Fibroblast of skin of left quadriceps (primary cell): ENCODE results near the gene MARCHF10.
"Not testable (repeated sequence)": the region's sequence is repeated elsewhere in the genome, so short reads cannot be mapped to it uniquely, and the experiment has no call there.

Source experiments
- DNase-seq, 2 experiments: peaks; one replicate each; pipeline ENCODE4 v3.0.0-alpha.2; 2013; ENCODE audit warnings: low read depth in 2 of 2

MARCHF10 gene

DNA sequence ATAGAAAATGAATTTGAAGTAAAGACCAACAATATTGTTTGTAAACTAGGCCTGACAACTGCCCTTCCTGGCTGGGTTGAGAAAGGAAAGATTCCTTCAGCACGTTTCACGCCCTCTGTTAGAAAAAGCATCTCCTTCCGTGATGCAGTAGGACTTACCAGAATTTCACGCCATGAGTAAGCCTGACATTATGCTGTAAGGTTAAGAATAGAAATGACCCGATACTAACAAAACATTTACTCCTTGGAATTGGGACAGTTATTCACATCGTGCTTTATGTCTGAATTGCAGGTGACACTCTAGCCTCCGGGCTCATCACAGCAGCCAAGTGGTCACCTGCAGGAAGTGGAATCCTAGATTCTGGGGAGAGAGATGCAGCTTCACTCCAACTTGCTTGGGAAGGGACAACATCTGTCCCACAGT is 17.5 kb downstream of the MARCHF10 start:
- DNase-seq = no peak

DNA sequence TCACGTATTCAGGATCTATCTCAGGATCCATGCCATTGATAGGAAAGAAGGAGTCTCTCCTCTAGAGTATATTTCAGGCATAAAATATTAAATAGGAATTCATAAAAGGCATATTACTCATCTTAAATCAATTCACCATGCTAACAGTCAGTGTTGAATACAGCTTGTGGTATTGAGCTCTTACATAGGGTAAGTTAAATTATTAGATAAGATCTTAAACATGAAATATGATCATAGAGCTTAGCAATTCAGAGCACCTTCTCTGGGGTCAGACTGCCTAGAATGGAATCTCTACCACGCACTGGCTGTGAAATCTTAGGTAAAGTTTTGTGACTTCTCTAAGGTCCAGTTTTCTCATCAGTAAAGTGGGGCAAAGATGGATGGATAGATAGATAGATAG is 20.7 kb downstream of the MARCHF10 start:
- no peak for DNase-seq

DNA sequence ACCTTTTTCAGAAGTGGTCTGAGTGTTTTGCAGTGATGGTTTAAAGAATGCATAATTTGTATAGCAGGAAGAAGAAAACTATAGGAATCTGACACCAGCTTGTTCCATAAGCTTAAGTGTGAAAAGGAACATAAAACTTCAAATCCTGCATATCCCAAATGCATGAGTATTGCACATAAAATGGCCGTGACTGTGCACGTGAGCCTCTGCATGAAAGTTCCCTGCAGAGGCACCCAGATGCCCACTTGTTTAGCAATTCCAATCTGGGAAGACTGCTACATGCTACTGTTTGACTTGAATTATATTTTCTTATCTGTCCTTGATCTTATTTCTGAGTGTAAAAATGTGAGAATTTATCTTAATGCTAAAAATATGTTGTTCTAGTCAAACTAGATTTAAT is 21.5 kb downstream of the MARCHF10 start:
- no peak for DNase-seq

DNA sequence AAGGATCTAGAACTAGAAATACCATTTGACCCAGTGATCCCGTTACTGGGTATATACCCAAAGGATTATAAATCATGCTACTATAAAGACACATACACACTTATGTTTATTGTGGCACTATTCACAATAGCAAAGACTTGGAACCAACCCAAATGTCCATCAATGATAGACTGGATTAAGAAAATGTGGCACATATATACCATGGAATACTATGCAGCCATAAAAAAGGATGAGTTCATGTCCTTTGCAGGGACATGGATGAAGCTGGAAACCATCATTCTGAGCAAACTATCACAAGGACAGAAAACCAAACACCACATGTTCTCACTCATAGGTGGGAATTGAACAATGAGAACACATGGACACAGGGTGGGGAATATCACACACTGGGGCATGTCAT is 22.1 kb downstream of the MARCHF10 start:
- DNase-seq = not testable (repeated sequence)

DNA sequence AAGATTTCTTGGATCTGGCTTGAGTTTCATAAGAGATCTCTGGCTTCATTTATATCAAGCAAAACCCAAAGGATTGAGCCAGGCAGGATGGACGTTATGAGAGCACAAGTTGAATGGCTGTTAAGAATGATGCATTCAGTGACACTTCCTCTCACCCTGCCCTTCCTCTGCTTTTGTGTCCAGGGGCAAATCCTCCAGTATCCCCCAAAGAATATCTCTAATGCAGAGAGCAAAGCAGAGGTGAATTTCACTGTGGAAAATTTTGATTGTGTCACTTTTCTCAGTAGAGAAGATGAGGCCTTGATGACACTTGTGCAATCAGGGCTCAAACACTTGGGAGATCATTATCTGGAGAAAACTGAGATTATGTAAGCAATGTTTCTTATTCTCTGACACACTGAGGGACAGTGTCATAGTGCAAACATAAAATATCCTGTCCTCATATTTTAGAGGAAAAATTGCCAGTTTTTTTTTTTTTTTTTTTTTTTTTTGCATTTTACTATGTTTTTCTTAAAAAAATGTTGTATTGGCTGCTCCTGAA is 25.3 kb downstream of the MARCHF10 start:
- no peak for DNase-seq

DNA sequence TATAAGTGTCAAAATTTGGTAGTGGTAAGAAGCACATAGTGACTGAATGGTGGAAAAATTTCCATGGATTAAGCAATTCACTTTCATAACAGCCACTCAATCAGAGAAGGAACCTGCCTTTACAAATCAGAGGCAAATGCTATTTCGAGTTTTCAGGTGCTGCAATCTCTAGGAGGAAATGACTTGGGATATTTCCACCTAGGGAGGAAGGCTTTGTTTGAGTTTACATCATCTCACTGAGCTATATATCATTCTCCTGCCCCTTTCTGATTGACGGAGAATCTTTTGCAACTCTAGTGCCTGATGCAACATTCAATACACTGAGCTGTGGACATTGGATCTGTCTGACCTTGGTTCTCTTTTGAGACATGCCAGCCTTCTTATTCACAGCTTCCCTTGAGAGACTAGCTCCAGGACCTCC is 26.3 kb downstream of the MARCHF10 start:
- peak in 1 of 2 experiments; percentile 54 for DNase-seq

DNA sequence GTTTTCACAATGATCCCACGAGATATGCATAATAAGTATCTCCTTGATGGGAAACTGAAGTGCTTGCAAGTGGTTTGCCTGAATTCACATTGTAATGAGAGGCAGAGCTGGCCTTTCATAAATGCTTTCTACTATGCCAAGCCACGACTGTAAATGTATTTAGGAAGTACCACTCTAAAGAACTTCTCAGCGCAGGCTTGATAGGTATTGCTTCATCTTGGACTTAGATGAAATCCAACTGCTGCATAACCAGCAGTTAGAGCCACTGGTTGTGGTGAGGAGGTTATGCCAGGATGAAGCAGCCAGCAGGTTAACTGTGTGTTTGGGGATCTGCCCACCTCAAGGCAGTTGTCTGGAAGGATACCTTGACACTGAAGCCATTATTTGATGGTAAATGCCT is 26.8 kb downstream of the MARCHF10 start:
- DNase-seq = peak in 1 of 2 experiments; percentile 53

DNA sequence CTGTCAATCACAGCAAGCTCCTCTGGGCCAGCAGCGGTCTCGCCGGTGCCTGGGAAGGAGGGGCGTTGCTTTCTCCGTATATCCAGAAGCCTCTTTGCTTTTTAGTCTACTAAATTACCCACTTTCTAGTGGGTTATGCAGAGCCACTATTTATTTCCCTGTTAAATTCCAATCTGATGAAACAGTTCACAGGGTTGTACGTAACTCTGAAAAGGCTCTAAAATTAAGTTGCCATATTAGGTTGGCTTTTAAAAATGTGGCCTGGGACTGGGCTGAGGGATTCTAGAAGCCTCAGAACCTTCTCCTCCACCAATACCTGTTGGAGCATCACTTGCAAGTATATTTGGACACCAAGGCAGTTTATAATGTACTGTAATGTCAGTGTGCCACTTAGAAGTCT is 27.2 kb downstream of the MARCHF10 start:
- peak in 1 of 2 experiments; percentile 60 for DNase-seq

DNA sequence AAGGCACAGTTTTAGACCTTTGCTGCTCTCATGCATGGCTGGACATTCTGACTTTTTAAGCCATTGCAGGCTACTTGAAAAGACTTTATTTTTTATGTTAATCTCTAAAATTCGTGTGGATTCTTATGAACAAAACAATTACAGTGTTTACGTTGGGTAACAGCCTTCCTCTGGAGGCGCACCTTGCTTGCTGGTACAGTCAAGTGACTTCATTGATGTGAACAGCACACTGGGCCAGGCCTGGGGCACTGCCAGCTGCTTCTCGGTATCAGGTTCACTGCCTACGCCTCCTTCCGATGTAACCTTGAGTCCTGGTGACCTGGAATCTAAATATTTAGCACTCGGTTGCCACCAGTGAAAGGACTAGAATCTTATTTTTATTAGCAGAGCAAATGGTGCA is 27.8 kb downstream of the MARCHF10 start:
- DNase-seq = no peak

DNA sequence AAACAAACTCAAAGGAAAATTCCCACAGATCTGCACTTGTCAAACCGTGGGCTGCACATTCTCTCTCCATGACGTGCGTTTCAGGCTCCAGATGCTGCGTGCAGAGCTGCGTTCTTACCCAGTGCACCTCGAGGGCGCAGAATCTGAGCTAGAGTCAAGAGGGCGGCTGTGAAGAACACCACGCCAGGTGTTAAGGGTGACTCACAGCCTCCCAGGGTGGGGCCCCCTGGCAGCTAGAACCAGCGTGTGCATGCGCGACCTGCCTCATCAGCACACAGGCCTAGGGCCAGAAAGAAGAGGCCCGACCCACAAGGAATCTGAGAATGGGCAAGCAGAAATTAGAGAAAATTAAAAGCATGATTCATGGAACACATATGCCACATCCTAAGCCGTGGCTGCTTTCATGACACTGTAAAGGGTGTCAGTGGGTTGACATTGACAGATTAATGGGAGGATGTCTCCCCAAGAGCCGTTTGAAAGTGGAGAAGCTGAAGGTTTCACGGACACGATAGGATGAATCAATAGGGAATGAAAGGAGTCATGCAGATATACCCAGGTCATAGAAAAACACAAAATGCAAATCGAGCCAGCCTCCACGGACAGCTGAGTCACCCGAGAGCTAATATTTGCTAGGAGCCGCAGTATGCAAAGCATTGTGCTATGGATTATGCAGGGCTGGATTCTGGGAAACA is 29.0 kb downstream of the MARCHF10 start:
- DNase-seq = peak; percentile 84 to 85

DNA sequence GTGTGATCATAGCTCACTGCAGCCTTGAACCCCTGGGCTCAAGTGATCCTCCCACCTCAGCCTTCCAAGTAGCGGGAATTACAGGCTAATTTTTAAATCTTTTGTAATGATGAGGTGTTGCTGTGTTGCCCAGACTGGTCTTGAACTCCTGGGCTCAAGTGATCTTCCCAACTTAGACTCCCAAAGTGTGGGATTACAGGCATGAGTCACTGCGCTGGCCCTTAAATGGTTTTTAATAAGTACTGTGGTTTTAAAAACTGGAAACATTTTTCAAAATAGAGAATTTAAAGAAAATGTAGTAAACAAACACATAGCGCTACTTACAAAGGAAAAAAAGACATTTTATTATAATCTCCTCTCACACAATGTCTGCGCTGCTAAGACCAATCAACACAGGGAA is 32.2 kb downstream of the MARCHF10 start:
- no peak for DNase-seq

DNA sequence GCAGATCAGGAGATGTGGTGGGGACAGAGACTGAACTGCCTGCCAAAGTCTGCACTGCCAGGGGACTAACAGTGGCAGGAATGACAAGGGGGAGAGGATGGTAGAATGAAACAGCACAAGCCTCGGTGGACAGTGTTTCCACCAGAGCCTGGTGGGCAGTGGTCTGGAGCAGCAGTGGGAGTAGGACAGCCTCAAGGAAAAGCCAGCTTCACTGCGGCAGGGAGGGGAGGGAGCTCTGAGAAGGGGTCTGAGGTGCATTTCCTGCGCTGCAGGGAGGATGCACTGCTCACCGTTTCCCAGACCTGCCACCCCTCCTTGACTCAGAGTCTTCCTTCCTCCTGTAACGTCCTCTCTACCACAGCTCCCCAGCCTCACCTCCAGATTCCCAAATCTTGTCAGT is 33.8 kb downstream of the MARCHF10 start:
- DNase-seq = no peak

DNA sequence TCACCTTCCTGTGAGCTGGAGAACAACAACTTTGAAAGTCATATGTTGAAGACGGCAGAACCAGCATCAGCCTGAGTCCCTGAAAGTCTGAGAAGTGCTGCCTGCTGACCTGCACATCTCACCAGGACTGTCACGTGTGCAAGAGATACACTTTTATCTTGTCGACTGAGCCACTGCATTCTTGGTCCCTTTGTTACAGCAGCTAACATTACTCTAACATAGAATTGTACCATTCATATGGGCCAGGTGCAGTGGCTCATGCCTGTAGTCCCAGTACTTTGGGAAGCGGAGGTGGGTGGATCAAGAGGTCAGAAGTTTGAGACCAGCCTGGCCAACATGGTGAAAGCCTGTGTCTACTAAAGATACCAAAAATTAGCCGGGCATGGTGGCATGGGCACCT is 40.1 kb downstream of the MARCHF10 start:
- DNase-seq = no peak

DNA sequence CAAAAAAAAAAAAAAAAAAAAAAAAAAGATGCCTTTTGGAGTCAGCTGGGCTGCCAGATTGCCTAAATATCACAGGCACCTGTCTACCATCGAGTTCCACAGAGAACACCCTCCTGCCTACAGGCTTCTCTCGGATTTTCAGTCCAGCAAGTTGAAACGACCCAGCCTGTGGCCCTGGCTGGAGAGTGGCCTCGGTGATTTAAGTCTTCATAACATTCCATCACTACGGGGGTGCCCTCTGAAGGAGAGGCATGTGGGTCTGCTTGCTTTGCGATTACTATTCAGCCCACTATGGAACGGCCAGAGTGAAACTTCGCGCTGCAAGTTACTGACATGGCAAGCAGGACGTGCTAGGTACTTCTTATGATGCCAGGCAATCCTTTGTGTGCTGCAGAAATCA is 42.8 kb downstream of the MARCHF10 start:
- DNase-seq = no peak

DNA sequence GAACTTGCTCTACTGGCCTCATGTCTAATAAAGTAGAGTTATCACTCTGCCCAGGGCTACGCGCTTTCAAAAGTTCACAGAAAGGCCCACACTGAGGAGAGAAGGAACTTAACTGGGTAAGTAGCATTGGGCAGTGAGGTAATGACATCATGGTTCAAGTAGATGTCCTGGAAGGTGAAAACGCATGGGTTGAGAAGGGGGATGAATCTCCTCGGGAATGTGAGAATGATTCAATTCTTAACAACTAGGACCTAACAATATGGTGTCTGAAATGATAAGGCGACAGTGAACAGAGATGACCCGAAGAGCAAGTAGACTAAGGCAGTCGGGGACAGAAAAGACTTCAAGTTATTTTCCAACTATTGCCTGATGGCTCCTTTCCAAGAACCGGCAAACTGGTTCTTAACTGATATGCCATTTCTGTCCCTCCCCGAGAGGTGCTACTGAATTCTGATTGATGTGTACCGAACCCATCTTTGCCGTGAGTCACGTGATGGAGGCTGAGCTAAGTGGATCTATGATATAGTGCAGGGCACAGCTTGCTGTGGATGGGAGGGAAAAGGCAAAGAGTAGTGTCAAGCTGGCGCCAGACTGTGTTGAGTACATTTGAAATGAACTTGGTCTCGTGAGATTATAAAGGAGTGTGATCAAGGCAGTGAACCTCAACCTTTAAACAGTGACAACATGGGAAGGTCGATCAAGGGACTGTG is 44.1 kb downstream of the MARCHF10 start:
- DNase-seq = no peak

DNA sequence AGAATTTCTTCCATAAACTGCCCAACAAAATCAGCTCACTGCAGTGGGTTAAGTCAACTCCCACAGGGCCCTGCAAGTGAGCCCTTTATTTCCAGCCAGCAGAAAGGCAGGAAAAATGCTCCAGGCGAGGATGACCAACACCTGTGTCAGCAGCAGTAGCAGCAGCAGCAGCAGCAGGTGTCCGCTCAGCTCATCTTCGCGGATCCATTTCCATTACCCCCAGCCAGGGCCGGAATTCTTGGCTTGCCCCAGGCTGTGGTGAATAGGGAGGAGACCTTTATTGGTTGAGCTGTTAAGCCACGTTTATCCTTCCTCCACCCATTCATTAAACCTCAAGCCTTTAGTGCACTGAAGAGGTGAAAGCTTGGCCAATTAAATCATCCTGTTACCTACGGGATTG is 46.2 kb downstream of the MARCHF10 start:
- no peak for DNase-seq

DNA sequence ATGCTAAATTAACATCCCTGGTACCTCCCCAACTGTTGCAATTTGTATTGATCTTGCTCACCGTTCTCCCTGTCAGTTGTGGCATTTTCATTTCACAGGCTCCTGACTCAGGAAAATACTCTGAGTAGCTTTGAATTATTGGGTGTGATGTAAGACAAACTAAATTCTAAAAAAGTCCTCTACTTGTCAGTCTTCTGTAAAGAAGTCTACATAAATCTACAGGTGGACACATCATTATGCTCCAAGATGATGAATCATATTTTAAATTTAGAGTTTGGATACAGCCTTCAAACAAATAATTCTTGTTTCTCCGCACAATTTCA is 47.2 kb downstream of the MARCHF10 start:
- DNase-seq = no peak

DNA sequence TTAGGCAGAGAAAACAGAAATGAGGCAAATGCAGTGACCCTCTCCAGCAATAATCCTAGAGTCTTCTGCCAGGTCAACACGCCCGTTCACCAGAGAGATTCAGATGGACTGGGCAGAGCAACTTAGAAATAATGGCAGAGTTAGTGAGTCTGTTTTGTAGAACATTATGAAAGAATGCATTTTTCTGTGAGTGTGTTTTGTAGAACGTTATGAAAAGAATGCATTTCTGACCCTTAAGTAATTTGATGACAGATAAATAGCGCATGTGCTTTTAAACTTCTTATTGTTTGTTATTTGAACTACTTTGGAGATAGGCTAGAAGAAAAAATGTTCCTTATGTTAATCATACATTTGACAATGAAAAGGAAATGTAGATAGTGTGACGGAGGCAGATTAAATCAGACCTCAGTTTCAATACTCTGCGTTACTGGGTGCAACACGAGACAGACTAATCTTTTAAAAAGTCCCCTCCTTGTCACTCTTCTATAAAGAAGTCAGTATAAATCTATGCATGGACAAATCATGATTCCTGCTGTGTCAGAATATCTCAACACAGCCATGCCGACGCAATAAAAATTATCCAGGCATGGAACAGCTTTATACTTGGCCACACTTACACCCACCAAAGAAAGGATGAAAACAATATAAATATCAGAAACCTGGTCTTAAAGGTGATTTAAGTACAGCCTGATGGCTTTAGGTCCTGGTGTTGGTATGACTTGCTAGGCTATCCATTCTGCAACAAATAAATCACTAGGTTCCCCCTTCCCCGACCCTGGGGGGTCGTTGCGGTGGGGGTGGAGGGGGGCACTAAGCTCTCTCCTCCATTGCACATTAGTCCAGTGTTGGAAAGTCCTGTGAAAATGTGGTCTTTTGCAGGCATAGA is 47.8 kb downstream of the MARCHF10 start:
- DNase-seq = peak; percentile 38 to 47

DNA sequence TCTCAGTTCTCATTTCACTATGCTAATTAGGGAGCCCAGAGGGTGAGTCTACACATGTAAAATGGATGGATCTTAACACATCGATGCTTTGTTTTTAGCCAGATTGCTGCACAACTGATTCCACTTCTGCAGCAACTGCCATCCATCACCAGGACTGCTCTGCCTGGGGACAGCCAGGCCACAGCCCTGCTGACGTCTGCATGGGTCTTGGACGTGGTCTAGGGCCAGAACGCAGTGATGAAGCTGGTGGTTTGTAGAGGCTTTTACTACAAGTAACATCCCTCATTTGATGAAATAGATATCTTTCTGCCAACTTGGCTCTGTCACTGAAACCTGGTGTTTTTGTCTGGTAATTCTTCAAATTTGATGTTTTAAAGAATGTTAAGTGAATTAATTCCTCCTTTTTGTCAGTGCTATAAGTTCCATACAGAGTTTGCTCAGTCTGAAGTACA is 50.6 kb downstream of the MARCHF10 start:
- no peak for DNase-seq

DNA sequence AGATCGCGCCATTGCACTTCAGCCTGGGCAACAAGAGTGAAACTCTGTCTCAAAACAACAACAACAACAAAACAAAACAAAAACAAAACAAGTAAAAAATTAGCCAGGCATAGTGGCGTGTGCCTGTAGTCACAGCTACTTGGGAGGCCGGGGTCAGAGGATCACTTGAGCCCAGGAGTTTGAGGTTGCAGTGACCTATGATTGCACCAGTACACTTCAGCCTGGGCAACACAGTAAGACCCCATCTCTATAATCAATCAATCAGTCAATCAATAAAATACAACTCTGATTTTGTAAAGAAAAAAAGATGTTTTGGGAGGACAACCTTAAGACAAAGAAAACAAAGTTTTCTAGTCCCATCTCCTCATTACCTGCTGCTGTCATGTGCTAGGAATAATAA is 51.9 kb downstream of the MARCHF10 start:
- DNase-seq = no peak

DNA sequence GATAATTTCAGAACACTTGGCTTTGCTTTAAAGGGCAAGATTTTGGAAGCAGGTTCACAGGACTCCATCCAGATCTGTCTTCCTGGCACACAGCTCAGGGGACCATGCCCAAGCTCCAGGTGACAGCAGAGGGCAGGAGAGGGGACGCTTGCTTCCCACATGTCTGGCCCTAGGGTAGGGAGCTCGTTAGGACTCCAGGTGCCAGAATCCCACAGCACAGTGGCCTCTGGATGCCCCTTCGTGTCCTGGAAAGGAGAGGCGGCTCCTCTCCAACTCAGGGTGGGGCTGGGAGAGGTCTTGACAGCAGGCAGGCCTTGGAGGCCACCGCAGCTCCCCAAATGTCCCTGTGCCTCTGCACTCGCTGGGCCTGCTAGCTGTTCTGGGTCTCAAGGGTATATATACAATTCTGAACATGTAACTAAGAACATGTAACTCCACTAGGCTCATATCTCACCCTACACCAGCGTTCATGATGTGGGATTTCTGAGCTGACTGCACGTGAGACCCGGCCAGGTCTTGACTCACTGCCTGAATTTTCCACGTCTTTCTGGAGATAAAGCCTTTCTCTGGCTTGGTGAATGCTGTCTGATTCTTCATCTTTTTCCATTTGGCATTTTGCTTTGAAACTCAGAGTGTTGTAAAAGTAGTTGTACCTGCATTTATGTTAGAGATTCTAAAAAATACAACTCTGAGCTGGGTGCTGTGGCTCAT is 52.8 kb downstream of the MARCHF10 start:
- DNase-seq = no peak

DNA sequence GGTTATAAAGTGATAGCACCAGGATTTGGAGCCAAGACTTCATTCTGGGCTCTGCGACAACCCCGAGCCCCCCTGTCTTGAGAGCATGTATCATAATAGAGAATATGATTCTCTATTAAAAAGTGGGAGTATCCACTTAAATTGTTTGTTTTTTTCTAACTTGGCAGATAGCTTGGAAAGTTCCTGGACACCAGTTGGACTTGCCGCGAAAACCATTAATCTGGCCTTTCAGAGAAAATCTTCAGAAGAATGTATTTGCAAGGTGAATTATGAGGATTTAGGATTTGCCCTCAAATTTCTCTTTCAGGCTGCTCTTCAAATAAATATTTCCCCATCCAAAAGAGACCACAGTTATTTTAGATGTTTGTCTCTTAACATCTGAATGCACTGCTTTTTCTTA is 53.5 kb downstream of the MARCHF10 start:
- DNase-seq = no peak
